KMS-11 (cell line): Measurements from ENCODE around the gene ALKBH3.

Experiments
- H2AFZ ChIP-seq: fragments of 200-600 bp; sonication (generic); 2 replicates; pipeline ENCODE4 v1.6.1; 2016; ENCODE audit warnings: antibody characterized with exemption, mixed run types, low read depth
- H3K27ac ChIP-seq: fragments of 200-600 bp; sonication (generic); 2 replicates; pipeline ENCODE4 v1.6.1; 2016; ENCODE audit warnings: mild to moderate bottlenecking, mixed run types
- H3K27me3 ChIP-seq: fragments of 200-600 bp; sonication (generic); 2 replicates; pipeline ENCODE4 v1.6.1; 2017; ENCODE audit warnings: mild to moderate bottlenecking, low read depth, mixed run types, moderate library complexity; ENCODE audit not compliant: insufficient read depth
- H3K36me3 ChIP-seq: fragments of 200-600 bp; sonication (generic); 2 replicates; pipeline ENCODE4 v1.6.1; 2017; ENCODE audit warnings: mild to moderate bottlenecking, mixed run types; ENCODE audit not compliant: insufficient read depth
- H3K4me1 ChIP-seq: fragments of 200-600 bp; sonication (generic); 2 replicates; pipeline ENCODE4 v1.6.1; 2016; ENCODE audit warnings: mild to moderate bottlenecking, low read depth, mixed run types; ENCODE audit not compliant: poor library complexity, severe bottlenecking
- H3K4me2 ChIP-seq: fragments of 200-600 bp; sonication (generic); 2 replicates; pipeline ENCODE4 v1.7.0; 2016; ENCODE audit warnings: mild to moderate bottlenecking, mixed run types
- H3K4me3 ChIP-seq: fragments of 200-600 bp; sonication (generic); IDR thresholded peaks from 2 replicates; pipeline ENCODE4 v1.6.1; 2017; ENCODE audit warnings: low read depth, low read length, mixed read lengths; ENCODE audit not compliant: insufficient read depth
- H3K79me2 ChIP-seq: fragments of 200-600 bp; sonication (generic); 2 replicates; pipeline ENCODE4 v1.6.1; 2016; ENCODE audit warnings: low read depth, mixed run types; ENCODE audit not compliant: insufficient read depth
- H3K9ac ChIP-seq: fragments of 200-600 bp; sonication (generic); 2 replicates; pipeline ENCODE4 v1.6.1; 2016; ENCODE audit warnings: mild to moderate bottlenecking, mixed run types
- H4K20me1 ChIP-seq: fragments of 200-600 bp; sonication (generic); 2 replicates; pipeline ENCODE4 v1.6.1; 2016; ENCODE audit warnings: mild to moderate bottlenecking, mixed run types; ENCODE audit not compliant: insufficient read depth
- TF ChIP-seq, protein P1 (sequence below): fragments of 200-600 bp; sonication (generic); conservative IDR thresholded peaks from 2 replicates; pipeline ENCODE4 v1.6.1; 2017; ENCODE audit warnings: low read depth, mild to moderate bottlenecking, antibody characterized with exemption, low read length, moderate library complexity, mixed read lengths

The ALKBH3 gene

GRCh38 chr11:43879789-43880639 lies 617 bp upstream of the ALKBH3 start:
- peaks cover 8% of the 10 kb centered on the region for H3K4me1 ChIP-seq
- H3K27ac ChIP-seq = no peak overlapping the region
- H2AFZ ChIP-seq = peak overlapping the region; percentile 91
- no peaks in the 10 kb centered on the region for H3K36me3 ChIP-seq
- peaks cover 4% of the 10 kb centered on the region; the same call in 1 of the 2 replicates for H3K27me3 ChIP-seq
- TF ChIP-seq, protein P1, sequence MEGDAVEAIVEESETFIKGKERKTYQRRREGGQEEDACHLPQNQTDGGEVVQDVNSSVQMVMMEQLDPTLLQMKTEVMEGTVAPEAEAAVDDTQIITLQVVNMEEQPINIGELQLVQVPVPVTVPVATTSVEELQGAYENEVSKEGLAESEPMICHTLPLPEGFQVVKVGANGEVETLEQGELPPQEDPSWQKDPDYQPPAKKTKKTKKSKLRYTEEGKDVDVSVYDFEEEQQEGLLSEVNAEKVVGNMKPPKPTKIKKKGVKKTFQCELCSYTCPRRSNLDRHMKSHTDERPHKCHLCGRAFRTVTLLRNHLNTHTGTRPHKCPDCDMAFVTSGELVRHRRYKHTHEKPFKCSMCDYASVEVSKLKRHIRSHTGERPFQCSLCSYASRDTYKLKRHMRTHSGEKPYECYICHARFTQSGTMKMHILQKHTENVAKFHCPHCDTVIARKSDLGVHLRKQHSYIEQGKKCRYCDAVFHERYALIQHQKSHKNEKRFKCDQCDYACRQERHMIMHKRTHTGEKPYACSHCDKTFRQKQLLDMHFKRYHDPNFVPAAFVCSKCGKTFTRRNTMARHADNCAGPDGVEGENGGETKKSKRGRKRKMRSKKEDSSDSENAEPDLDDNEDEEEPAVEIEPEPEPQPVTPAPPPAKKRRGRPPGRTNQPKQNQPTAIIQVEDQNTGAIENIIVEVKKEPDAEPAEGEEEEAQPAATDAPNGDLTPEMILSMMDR = no peak
- H3K4me3 ChIP-seq = peak overlapping the region; percentile 34
- no peak overlapping the region for H3K9ac ChIP-seq
- peak overlapping the region; percentile 86; the same call in 1 of the 2 replicates for H3K4me2 ChIP-seq
- no peaks in the 10 kb centered on the region for H3K79me2 ChIP-seq
- H4K20me1 ChIP-seq = no peaks in the 10 kb centered on the region

DNA sequence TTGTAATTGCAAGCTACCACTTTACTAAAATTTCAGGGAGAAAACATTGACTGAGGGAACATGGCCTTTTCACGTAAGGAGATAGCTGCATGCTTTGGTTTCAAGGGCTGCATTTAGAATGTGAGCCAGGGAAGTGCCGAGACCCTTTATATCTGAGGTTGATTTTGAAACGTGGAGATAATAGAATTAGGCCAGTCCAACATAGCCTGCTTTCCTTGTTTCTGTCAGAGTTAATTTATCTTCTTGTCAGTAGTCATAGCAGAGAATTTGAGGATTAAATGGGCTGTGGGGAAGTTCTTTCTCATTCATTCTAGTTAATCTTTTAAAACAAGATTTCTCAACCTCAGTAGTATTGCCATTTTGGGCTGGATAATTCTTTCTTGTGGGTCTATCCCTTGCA lies 12.2 kb downstream of the ALKBH3 start:
- Histone ChIP-seq H3K4me3 (no peak overlapping the region), H3K4me1 (no peaks in the 10 kb centered on the region), H3K36me3 (0 out of 2 replicates have a peak, but pooled peaks cover 3% of the 10 kb centered on the region), H3K9ac (no peak overlapping the region), H3K27me3 (no peaks in the 10 kb centered on the region), H3K79me2 (no peaks in the 10 kb centered on the region), H3K4me2 (no peak overlapping the region), H4K20me1 (no peaks in the 10 kb centered on the region), H3K27ac (no peak overlapping the region), H2AFZ (no peak overlapping the region)
- TF ChIP-seq, protein P1 = no peak

DNA sequence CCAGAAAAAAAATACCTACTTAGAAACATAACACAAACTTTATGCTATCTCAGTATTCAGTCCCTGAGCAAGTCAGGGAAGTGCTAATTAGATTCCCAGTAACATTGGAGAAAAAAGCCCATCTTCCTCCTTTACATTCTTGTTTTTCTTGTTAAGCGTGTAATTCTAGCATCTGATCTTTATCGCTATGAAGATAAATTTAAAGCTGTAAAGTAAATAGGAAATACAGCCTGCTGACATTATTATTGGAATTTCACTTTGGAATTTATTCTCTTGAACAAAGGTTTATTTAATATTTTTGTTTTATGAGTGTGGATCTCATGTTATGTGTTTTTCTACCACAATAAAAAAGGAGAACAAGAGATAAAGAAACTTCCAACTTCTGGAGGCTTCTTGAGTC lies 13.9 kb downstream of the ALKBH3 start:
- no peak overlapping the region for H3K27ac ChIP-seq
- H4K20me1 ChIP-seq = no peaks in the 10 kb centered on the region
- 0 out of 2 replicates have a peak, but pooled peaks cover 3% of the 10 kb centered on the region for H3K36me3 ChIP-seq

GRCh38 chr11:43895601-43896000 lies 15.0 kb downstream of the ALKBH3 start:
- H4K20me1 ChIP-seq = no peaks in the 10 kb centered on the region

More for the DNA sequence above, 13.9 kb downstream of the ALKBH3 start:
- H3K27me3 ChIP-seq = no peaks in the 10 kb centered on the region
- H2AFZ ChIP-seq = no peak overlapping the region
- H3K9ac ChIP-seq = no peak overlapping the region
- no peak overlapping the region for H3K4me3 ChIP-seq
- TF ChIP-seq, protein P1 = no peak
- no peak overlapping the region for H3K4me2 ChIP-seq
- no peaks in the 10 kb centered on the region for H3K4me1 ChIP-seq
- no peaks in the 10 kb centered on the region for H3K79me2 ChIP-seq

More at GRCh38 chr11:43895601-43896000, 15.0 kb downstream of the ALKBH3 start:
- no peak overlapping the region for H2AFZ ChIP-seq
- H3K4me3 ChIP-seq = no peak overlapping the region
- TF ChIP-seq, protein P1 = no peak
- no peaks in the 10 kb centered on the region for H3K27me3 ChIP-seq
- 0 out of 2 replicates have a peak, but pooled peaks cover 3% of the 10 kb centered on the region for H3K36me3 ChIP-seq
- H3K4me2 ChIP-seq = no peak overlapping the region
- H3K9ac ChIP-seq = no peak overlapping the region
- H3K27ac ChIP-seq = no peak overlapping the region
- H3K4me1 ChIP-seq = no peaks in the 10 kb centered on the region
- no peaks in the 10 kb centered on the region for H3K79me2 ChIP-seq
